NCI-H1436 (cell line): ENCODE data around the gene SGF29.
"Not testable (repeated sequence)": the region's sequence is repeated elsewhere in the genome, so short reads cannot be mapped to it uniquely, and the experiment has no call there.

Source experiments
- DNase-seq: peaks from one replicate; lab custom pipeline; 2025; lab: John Stamatoyannopoulos, UW

SGF29 gene

DNA sequence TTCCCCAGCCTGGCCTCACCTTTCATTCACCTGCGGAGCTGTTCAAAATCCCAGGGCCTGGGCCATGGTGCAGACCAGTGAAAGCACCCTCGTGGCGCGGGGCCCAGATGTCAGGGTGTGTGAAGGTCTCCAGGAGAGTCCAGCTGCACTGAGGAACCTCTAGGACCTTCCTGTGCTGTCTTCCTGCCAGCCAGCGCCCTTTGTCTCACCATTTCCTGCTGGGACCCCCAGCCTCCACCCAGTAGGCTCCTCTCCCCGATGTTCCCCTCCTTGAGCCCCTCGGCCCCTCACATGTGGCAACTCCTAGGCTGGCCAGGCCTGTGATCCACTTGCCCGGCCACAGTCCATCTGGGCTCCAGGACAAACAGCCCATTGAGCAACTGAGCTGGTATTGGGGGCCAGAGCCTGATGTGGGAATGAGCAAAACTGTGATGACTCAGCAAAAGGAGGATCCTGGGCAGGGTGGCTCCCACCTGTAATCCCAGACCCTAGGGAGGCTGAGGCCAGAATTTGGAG lies 42.5 kb downstream of the SGF29 start:
- no peak for DNase-seq

DNA sequence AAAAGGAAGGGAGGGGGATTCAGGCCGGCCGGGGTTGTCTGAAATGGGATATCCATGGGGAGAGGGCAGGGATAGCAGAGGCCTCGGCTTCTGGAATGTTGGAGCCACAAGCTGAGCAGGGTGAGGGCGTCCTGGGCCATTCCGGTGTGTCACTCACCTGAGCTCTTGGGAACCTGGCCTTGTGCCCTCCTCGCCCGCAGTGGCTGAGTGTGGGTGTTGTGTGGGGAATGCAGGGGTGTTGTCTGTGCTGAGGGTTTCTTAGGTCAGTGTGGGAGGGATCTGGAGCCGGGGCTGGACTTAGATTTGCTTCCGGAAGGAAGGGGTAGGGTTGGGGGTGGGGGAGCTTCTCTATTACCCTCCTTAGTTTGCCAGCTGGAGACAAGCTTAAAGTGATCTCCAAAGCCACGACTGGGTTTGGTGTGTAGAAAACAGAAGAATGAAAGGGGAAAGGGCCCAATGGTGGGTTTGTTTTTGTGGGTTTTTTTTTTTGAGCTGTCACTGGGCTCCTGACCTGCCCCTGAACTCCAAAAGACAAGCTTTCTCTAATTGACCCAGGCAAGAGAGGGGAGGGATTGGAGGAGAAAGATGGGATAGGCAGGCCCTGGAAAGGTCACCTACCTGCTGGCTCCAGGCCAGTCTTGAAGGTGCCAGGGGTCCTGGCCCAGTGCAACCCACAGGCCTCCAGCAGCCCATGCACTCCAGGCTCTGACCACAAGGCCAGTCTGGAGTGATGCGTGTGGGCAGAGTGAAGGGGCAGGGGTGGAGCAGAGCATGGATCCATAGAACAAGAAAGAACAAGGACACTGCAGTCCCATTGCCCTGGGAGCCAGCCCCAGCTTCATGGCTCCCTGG lies 43.3 kb downstream of the SGF29 start, which contains the start of gene SULT1A2:
SULT1A2 (minus strand) TSS at position 211 of the 852 bp plus-strand sequence. CDS start 1,120 bp downstream, outside the sequence.
- no peak for DNase-seq

DNA sequence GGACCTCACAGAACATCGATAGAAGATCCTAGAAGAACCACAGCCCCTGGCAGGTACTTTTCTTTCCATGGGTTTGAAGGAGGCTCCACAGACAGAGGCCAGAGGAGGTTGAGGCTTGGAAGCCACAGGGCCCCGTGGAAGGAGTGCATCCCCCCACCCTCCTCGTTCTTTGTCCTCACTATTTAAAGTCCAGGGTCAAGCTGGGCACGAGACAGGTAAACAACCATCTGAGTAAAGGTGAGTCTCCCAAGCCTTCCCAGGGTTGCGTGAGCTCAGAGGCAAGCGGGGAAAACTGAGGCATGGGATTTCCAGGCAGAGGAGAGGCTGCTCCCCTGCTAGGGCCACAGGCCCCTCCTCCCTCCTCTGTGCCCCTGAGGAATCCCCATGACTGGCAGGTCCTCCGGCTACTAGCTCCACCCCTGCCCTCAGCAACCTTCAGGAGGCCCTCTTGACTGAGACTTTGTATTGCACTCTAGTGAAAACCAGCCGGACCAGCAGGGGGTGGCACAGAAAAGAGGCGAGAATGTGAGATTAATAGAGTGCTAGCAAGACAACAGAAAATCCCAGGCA lies 44.1 kb downstream of the SGF29 start:
- no peak for DNase-seq

DNA sequence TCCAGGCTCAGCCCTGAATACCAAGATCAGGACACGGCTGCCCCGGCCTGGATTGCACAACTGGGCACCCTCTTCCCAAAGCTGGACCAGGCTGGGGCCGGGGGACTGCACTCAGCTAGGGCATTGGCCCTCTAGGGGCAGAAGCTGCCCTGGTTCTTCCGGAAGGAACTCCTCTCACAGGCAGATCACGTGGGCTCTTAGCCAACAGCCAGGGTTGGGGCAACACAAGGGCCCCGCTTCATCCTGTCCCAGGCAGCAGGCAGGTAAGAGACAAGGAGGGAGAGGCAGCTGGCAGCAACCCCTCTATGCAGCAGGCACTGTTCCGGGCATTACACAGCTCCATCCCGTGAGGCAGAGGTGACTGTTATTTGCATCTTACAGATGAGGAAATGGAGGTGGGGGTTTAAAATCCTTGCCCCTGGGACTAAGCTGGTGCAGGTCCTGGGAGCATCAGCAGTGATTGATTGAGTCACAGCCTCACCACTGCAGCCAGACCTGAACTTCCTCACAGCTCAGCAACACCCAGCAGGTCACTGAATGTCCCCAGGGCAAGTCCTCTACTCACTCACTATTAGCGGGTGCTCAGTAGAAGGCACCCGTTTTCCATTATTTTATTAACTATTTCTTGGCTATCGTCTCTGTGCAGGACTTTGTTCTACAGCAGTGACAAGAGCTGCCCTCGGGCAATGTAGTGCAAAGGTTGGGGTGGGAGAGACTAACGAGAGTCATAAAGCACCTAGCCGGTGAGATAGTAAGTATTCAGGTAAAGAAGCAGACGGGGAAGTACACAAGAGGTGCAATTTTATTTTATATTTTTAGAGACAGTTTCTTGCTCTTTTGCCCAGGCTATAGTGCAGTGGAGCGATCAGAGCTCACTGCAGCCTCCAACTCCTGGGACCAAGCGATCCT lies 45.9 kb downstream of the SGF29 start:
- DNase-seq = not testable (repeated sequence)

DNA sequence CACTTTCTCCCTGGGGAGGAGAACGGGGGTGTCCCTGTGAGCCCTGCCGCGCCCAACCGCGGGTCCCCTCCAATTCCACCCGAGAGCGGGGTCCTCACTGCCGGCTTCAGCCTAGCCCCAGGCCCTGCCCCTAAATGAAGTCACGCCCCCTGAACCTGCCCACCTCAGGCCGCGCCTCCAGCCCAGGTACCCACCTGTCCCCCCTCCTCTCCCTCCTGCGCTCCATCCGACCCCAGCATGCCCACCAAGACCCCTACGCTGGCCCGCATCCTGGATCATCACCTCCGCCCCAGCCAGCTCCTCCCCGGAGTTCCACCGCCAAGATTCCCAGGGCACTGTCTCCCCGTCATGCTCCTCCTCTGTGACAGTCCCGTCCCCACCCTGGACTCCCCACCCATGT lies 47.2 kb downstream of the SGF29 start:
- not testable (repeated sequence) for DNase-seq

DNA sequence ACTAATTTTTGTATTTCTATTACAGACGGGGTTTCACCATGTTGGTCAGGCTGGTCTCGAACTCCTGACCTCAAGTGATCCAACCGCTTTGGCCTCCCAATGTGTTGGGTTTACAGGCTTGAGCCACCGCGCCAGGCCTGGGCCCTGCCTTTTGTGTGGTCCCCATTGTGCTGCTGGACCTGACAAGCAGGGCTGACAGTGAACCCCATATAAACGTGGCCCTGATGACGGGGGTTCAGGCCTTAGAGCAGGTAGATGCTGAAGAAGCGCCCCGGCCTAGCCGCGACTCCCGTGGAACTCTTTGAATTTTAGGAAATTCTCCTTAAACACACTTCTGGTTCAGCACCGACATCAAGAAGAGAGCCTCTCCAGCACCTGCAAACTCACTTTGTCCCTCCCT lies 47.9 kb downstream of the SGF29 start:
- not testable (repeated sequence) for DNase-seq

DNA sequence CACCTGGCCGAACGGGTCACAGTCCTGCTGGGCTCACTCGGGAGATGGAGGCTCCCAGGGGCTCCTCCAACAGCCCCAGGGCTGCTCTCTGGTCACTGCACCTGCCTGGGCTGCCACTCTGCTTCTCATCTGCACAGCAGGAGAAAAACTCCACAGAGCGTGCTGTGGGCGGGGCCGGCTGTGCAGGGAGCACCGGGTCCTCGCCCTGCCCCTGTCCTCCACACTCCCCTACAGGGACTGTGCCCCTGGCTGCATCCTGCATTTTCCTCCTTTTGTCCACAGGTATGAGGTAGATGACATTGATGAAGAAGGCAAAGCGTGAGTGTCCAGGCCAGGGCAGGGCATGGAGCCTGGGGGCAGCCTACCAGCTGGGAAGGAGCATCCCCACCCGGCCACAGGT lies 48.3 kb downstream of the SGF29 start:
- DNase-seq = not testable (repeated sequence)

DNA sequence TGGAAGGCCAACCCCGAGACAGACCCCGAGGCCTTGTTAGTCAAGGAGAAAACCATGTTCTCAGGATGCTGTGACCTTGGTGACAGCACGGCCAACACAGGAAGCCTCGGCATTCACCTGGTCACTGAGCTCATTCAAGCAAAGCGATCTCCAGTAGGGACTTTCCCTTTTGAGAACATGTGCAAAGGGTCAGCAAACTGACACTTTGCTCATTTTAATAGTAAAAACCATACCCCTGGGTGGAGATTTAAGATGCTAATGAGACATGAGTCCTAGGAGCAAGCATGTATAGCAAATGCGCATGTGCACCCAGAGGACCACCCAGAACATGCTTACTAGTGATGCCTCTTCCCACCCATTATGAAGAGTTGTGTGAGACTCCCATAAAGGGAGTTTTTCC lies 48.8 kb downstream of the SGF29 start:
- no peak for DNase-seq

DNA sequence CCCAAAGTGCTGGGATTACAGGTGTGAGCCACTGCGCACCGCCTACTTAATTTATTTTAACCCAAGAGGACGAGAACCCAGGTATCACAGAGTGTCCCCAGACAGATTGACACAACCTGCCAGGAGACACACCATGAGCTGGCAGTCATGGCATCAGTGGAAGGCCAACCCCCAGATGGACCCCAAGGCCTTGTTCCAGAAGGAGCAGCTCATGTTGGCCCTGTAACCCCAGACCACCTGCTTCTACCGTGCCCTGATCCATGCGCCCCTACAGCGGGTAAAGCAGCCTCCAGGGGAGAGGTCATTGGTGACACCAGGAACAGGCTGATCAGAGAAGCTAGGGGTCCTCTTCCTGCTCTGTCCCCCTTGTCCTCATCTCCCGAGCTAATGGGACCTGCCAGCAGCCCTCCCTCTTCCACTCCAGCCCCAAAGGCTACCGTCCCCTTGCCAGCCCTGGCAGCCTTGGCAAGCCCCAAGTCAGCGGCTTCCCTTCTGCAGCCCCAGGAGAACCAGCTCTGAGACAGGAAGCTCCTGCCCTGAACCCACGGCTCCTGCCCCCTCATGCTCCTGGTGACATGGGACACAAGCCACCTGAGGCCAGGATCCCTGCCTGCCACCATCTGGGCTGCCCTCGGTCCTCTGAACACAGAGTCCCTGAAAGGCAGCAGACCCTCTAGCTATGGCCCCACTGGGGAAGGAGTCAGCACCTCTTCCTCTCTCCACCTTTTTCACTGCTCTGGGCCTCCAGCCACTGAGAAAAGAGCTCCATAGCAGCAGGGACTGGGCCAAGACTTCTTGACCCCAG lies 49.9 kb downstream of the SGF29 start:
- no peak for DNase-seq

DNA sequence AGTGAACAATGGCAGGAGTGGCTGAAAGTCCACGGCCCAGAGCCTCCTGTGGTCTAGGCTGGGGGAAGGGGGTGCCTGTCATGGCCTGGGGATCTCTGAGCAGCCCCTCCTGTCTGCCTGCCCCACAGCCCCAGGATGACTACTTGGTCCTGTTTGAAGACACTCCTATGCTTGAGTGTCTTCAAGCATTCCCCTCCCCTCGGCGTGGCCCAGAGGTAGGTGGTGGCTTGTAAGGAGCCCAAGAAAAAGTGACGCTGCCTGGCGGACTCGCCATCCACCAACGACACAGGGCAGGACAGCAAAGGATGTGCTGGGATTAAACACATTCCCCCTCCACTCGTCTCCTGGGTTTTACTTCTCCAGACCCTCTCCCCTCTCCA lies 50.5 kb downstream of the SGF29 start:
- no peak for DNase-seq

DNA sequence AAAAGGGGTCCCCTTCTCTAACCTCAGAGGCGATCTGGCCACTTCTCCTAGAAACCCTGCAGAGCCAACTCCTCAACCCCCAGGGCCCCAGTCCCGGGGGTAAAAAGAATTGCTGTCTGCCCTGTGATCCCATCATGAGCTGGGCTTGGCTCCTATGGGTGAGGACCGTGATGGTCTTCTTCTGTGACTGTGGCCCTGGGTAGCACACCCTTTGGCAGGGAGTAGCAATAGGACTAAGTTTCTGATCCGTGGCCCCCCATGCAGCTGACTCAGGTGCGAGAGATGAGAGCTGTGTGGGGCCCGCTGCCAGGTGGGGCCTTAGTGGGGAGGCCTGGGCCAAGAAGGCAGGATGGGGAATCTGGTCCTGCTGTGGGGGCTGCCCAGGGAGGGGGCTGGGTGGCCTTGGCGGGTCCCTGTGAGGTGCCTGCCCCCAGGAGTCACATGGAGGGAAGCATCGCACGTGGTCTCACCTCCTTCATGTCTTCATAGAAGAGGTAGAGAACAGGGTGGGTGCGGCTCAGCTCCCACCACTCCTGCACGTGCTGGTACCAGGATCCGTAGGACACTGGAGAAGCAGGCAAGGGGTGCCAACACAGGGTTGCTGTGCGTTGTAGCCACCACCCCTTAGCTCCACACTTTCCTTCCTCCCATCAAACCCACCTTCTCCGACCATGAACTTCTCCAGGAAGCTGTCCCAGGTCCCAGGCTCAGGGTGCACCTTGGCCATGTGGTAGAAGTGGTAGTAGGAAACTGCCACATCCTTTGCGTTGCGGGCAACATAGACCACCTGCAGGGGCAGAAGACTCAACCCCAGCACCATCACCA lies 52.8 kb downstream of the SGF29 start:
- no peak for DNase-seq

DNA sequence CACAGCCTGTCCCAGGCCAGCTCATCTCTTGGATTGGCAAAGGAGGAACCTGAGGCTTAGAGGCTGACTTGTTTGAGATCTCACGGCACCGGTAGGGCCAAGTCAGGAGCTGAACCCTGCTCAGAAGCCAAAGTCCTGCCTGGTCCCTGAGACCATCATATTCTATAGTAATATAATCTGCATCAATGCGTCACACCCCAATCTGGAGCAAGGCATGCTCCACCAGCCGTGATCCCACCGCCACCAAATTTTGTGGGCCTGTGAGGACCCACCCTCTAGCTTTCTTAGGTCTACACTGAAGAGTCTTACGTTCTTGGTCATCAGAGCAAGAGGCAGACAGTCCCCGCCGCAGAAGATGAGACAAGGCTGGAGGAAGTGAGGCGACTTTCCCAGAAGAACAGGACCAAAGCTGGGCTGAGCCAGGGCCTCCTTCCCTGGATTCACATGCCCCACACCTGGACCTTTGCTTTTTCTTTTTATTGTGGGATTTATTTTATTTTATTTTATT lies 53.5 kb downstream of the SGF29 start:
- DNase-seq = no peak

DNA sequence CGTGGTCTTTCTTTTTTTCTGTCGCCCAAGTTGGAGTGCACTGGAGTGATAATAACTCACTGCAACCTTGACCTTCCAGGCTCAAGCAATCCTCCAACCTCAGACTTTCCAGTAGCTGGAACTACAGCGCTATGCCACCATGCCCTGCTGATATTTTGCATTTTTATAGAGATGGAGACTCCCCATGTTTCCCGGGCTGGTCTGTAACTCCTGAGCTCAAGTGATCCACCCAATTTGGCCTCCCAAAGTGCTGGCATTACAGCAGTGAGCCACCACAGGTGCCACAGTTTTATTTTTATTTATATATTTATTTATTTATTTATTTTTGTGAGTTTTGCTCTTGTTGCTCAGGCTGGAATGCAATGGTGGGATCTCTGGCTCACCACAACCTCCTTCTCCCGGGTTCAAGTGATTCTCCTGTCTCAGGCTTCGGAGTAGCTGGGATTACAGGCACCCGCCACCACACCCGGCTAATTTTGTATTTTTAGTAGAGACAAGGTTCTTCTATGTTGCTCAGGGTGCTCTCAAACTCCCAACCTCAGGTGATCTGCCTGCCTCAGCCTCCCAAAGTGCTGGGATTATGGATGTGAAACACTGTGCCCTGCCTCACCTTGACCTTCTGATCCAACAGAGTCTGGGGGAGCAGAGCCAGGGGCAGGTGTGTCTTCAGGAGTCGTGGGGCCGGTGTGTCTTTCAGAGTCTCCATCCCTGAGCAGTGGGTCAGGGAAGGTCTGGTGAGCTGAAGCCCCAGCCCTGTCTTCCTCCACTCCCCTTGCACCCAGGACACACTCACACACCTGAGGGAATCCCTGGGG lies 54.2 kb downstream of the SGF29 start:
- not testable (repeated sequence) for DNase-seq

DNA sequence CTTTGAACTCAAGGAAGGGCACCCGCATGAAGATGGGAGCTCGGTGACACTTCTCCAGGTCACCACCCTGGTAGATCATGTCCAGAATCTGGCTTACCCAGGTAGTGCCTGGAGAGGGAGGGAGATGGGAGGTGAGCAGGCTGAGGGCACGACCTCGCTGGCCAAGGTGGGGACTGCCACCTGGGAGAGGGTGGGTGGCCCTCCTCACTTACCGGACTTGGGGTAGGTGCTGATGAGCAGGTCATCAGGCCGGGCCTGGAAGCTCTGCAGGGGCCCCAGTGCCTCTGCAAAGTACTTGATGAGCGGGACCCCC lies 54.7 kb downstream of the SGF29 start:
- not testable (repeated sequence) for DNase-seq

DNA sequence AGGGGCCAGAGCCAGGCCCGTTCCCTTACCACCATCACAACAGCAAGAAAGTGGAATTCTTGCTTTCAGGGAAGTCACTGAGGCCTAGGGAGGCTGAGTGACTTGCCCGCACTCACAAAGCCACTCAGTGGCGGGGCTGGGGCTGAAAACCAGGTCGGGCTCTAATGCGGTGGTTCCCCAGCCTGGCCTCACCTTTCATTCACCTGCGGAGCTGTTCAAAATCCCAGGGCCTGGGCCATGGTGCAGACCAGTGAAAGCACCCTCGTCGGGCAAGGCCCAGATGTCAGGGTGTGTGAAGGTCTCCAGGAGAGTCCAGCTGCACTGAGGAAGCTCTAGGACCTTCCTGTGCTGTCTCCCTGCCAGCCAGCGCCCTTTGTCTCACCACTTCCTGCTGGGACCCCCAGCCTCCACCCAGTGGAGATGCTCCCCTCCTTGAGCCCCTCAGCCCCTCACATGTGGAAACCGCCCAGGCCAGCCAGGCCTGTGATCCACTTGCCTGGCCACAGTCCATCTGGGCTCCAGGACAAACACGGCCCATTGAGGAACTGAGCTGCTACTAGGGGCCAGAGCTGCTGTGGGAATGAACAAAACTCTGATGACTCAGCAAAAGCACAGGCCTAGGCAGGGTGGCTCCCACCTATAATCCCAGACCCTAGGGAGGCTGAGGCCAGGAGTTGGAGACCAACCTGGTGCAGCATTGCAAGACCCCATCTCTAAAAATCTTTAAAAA lies 55.3 kb downstream of the SGF29 start:
- DNase-seq = not testable (repeated sequence)

DNA sequence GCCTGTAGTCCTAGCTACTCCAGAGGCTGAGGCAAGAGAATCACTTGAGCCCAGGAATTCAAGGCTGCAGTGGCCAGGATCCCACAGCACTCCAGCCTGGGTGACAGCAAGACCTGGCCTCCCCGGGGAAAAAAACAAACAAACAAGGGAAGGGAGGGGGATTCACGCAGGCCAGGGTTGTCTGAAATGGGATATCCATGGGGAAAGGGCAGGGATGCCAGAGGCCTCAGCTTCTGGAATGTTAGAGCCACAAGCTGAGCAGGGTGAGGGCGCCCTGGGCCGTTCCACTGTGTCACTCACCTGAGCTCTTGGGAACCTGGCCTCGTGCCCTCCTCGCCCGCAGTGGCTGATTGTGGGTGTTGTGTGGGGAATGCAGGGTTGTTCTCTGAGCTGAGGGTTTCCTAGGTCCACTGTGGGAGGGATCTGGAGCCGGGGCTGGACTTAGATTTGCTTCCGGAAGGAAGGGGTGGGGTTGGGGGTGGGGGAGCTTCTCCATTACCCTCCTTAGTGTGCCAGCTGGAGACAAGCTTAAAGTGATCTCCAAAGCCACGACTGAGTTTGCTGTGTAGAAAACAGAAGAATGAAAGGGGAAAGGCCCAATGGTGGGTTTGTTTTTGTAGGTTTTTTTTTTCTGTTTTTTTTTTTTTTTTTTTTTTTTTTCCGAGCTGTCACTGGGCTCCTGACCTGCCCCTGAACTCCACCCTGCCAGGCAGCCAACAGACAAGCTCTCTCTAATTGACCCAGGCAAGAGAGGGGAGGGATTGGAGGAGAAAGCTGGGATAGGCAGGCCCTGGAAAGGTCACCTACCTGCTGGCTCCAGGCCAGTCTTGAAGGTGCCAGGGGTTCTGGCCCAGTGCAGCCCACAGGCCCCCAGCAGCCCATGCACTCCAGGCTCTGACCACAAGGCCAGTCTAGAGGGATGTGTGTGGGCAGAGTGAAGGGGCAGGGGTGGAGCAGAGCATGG lies 56.2 kb downstream of the SGF29 start, which contains the start of gene SULT1A1:
SULT1A1 (minus strand) TSS at position 414 of the 964 bp plus-strand sequence. CDS start 1,189 bp downstream, outside the sequence.
- no peak for DNase-seq

DNA sequence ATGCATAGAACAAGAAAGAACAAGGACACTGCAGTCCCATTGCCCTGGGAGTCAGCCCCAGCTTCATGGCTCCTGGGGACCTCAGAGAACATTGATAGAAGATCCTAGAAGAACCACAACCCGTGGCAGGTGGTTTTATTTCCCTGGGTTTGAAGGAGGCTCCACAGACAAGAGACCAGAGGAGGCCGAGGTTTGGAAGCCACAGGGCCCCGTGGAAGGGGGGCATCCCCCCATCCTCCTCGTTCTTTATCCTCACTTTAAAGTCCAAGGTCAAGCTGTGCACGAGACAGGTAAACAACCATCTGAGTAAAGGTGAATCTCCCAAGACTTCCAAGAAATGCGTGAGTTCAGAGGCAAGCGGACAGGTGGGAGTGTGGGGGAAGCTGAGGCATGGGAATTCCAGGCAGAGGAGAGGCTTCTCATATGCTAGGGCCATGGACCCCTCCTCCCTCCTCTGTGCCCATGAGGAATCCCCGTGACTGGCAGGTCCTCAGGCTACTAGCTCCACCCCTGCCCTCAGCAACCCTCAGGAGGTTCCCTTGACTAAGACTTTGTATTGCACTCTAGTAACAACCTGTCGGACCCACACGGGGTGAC lies 57.0 kb downstream of the SGF29 start:
- DNase-seq = no peak
